Measurements from ENCODE around the gene METTL1.

Gene METTL1

DNA sequence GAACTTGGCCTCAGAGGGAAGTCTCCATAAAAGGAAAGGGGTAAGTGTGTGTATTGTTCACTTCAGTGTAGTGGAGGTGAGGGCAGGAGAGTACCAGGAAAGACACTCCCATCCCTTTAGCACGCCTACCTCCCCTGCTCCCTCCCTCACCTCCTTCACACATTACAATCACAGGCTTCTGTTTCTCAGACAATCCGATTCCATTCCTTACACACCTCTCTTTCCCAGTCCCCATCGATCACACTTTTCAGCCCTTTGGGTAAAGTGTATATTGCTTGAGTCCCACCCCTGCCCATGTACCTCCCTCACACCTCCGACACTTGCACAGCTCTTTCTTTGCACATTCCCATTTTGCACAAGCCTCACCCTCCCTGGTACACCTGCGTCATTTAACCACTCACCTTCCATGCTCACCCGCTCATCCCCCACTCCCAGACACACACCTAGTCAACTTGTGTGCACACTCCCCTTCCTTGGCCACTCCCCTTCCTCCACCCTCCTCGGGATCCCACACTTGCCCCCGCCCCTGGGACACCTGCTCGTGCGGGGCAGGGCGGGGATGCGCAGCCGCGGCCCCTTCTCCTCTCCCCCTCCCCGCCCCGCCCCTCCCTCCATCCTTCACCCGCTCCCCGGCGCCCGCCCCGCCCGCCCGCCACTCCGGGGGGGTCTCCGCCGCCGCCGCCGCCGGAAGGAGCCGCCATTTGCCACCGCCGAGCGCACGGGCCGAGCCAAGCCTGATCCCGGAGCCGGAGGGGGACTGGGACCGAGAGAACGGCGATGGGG, 17.3 kb downstream of the METTL1 start, which contains the start of gene MARCHF9:
Gene MARCHF9 (plus strand): TSS at position 693 of the 783 bp plus-strand sequence. CDS start 426 bp downstream, outside the sequence.
- peak; percentile 51 for DNase-seq (ENCODE audit: low read depth)

DNA sequence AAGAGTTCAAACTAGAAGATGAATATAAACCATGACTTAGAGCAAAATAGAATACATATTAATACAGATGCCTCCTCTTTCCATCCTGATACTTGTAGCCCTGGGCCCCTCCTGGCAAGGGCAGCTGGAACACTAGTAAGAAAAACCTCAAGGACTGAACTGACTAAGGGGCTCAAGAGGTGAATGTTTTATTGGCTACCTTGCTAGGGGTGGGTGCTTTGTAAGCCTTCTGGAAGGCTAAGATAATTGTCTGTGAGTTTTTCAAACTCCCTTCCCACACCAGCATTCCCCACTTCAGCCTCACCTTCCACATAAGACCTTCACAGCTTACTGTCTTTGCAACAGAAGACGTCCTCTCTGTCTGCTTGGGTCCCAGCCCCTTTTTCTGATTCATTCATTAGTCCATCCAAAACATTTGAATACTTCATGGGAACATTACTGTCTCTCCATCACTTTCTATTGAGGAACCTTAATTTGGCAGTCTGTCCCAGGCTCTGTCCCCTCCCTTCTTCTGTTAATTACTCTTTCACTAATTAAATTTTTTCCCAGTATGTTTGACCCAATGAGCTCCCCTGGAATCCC, 18.1 kb downstream of the METTL1 start:
- no peak for DNase-seq (ENCODE audit: low read depth)

DNA sequence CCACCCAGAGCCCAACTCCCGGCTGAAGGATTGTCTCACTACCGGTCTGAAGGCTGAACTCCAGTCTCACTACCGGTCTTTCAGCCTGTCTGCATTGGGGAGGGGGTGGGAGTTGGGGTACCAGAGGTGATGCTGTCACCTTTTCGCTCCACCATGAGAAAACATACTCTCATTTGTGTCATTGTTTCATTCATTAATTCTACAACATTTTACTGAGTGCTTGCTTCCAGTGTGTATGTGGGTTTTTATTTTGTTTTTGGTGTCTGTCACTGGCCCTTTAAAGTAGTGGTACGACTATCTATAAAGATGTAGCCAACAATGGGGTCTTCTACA, 19.3 kb downstream of the METTL1 start:
- no peak for DNase-seq (ENCODE audit: low read depth)

DNA sequence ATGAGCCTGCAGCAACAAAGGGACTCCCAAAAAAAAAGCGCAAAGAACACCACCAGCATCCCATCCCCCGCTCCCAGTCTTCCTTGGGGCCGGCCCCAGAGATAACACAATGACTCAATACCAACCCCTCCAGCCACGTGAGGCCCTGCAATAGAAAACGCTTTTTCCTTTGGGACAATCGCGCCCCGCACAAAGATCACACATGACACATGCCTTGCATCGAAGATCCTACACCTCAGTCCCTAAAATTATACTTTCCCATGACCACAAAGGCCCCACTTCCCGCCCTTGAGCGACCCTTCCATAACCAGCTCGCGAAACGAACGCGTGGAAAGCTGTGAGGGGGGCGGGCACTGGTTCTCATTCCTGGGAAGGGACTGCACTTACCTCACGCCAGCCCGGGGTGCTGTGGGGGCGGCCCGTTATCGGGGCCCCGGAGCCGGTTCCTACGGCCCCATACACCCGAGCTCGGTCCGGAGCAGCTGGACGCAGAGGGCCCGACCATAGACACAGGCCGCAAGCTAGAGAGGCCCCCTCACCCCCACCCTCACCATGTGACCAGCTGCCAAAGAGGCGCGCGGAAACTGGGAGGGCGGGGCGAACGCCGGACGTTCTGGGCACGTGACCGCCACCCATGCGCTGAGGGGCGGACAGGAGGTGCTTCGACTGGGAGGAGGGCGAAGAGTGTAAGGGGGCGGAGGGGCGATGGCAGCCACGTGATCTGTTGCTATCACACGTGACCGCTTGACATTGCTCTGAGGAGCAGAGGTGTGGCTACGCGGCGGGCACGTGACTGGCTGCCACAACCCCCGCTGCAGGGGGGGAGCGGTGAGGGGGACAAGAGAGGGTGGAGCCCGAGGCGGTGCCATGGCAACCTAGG, 19.9 kb downstream of the METTL1 start, which contains the start of gene CDK4:
Gene CDK4 (minus strand): TSS at position 523 of the 880 bp plus-strand sequence. CDS start 593 bp downstream, outside the sequence.
- peak; percentile 100 for DNase-seq (ENCODE audit: low read depth)

DNA sequence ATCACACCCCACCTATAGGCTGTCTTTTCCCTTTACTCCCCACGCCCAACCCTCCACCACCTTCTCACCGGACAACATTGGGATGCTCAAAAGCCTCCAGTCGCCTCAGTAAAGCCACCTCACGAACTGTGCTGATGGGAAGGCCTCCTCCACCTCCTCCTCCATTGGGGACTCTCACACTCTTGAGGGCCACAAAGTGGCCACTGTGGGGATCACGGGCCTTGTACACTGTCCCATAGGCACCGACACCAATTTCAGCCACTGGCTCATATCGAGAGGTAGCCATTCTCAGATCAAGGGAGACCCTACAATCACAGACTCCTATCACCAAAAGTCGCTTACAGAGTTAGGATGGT, 20.5 kb downstream of the METTL1 start:
- DNase-seq (ENCODE audit: low read depth) = no peak

DNA sequence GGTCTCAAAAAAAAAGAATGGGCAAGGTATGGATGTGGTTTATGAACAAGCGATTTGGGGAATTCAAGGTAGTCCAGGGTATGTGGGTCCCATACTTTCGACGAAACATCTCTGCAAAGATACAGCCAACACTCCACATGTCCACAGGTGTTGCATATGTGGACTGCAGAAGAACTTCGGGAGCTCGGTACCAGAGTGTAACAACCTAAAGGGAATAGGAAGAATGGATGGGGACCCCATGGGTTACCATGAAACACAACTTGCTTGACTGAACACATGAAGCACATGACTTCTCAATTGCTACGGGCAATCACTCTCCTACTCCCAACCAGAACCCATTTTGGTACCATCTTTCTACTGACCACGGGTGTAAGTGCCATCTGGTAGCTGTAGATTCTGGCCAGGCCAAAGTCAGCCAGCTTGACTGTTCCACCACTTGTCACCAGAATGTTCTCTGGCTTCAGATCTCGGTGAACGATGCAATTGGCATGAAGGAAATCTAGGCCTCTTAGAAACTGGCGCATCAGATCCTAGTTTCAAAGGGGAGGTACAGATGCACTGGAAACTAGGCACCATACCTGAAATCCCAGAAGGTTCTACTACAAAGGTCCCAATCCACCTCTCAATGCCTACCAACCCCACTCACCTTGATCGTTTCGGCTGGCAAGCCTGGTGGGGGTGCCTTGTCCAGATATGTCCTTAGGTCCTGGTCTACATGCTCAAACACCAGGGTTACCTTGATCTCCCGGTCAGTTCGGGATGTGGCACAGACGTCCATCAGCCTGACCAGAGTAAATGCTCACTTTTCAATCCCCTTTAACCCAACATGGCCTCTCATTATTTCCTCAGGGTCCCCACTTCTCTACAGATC, 21.1 kb downstream of the METTL1 start:
- no peak for DNase-seq (ENCODE audit: low read depth)

DNA sequence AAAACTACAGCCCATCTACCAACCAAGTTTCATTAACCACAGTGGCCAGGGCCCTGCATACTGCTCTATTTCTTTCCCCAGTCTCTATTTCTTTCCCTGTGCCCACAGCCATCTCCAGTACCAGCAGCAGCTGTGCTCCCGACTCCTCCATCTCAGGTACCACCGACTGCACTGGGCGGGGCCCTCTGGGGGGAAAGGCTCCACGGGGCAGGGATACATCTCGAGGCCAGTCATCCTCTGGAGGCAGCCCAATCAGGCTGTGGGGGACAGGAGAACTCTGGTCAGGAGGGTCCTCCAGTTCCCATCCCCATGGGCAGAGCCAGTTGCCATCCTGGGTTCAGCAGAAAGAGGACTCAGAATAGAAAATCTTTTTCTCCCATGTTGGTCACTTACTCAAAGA, 22.8 kb downstream of the METTL1 start:
- no peak for DNase-seq (ENCODE audit: low read depth)

DNA sequence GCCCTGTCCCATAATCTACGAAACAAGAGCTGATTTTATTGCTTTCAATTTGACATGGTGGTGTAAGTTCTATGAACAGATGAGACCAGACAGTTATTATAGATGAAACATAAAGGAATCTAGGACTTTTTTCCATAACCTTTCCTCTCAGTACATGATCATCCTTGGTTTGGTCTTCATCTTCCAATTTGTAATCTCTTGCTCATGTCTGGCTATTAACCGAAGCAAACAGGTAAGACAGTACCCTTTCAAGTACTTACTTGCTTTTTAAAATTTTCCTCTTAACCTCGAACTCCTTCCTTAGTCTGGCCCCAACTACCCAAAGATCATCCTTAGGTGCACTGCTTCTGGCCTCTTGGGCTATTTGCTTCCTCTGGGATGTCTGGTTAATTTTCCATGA, 25.9 kb downstream of the METTL1 start:
- no peak for DNase-seq (ENCODE audit: low read depth)

DNA sequence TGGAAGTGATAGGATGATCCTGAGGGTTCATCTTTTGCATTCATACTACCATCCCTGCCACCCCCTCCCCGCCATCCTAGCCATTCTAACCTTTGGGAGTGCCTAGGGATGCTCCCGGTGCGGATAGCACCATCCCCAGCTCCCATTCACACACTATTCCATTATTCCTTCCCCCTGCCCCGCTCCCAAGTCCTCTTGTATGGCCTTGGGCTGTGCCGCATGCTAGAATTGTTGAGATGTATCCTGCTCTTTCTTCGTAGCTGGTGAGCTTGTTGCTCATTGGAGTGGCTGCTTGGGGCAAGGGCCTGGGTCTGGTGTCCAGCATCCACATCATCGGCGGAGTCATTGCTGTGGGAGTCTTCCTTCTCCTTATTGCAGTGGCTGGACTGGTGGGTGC, 26.4 kb downstream of the METTL1 start:
- DNase-seq (ENCODE audit: low read depth) = peak; percentile 27

DNA sequence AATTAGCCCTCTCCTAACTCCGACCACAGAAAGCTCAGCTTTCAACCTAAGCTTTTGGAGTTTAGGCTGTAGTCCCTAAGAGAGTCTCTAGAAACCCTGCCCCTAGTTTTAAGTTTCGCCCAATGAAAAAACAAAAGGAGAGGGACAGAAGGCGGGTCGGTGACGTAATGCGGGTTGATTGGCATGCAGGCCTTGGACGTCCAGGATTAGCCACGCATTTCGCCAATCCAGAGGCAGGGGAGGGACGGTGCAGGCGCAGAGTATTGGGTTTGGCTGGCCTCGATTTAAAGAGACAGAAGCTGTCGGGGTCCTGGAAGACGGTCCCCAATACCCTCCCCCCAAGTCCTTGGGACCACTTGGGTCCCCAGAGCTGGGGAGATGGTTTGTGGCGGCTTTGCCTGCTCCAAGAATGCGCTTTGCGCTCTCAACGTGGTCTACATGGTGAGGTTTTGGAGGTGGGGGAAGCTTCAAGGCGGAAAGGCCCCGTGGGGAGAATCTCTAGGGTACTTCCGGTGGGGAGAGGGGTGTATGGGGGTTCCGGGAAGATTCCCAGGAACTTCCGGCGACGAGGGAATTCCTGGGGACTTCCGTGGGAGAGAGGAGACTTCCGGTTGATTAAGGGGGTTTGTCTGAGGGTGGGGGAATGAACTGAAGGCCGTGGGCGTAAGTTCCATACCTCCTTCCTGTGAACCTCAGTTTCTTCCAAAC, 27.0 kb downstream of the METTL1 start, which contains the start of gene TSPAN31:
Gene TSPAN31 (plus strand): TSS at position 263 of the 708 bp plus-strand sequence. CDS start 116 bp downstream, at position 379.
- peak; percentile 98 for DNase-seq (ENCODE audit: low read depth)

DNA sequence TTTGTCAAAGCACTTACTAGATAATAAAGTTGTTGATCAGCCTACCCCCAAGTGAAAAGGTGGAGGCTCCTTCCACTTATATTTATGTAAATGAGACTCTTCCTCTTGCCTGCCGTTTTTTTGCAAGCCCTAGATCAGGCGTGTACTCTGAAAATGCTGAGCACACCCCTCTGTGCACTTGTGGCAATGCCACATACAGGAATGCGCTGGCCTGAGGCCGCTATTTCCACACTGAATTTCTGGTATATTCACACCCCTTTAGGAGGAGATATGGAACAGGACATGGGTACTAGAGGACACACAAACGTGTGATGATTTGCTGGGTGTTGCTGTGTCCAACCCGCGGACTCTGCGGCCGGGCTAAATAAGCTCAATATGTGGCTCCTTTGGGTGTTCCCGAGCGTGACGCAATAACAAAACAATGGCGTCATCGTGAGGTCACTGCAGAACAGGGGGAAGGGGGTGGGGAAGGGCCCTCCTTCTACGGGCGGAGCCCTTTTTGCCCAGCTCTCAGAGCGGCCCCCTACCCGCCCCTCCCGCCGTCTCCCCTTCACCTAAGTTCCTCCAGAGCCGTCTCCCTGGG, 27.6 kb downstream of the METTL1 start:
- no peak for DNase-seq (ENCODE audit: low read depth)

DNA sequence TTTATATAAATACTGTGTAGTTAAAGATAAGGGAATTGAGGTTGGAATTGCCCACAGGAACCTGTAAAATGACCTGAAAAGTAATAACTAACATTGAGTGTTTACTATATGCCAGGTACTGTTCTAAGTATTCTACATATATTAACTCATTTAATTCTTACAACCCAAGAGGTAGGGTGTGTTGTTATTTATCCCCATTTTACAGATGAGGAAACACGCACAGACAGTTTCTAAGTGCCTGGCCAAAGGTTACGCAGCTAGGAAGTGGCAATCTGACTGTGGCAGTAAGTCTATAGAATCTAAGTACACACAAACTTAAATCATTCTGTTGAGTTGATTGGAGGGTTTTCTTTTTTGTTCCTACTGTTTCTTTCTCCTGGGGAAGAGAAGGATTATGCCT, 28.1 kb downstream of the METTL1 start:
- DNase-seq (ENCODE audit: low read depth) = no peak

DNA sequence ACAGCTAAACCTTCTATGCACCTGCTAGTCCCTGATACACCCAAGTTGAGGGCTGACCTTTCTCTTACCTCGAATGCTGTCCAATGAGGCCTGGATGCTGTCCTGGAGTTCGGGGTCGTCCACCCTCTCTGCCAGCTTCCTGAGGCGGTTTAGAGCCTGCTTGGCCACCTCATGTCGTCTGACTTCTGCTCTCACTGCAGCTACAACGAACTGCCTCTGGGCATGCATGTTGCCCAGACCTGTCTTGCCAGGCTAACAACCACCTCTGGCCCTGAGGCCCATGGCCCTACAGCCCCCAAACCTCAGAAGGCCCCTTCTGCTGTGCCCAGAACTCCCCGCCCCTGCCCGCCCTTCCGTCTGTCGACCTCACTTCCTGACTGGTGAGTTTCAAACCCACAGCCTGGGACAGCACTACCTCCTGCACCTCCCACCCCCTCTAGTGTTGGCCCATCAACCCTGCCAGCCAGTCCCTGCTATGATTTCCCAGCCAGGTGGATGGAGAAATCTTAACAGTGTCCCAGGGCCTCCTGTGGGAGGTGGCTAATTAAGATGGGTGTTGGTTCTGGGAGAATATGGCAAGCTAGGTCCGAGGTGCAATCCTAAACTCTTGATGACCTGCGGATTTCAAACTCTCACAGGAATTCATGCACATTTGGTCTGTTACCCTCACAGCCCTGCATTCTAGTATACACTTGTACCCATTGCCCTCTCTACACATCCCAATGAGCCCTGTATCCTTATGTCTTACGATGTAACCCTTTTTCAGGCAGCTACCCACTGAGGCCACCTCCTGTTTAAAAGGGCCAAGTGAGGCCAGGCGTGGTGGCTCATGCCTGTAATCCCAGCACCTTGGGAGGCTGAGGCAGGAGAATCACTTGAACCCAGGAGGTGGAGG, 29.8 kb downstream of the METTL1 start:
- DNase-seq (ENCODE audit: low read depth) = no peak

DNA sequence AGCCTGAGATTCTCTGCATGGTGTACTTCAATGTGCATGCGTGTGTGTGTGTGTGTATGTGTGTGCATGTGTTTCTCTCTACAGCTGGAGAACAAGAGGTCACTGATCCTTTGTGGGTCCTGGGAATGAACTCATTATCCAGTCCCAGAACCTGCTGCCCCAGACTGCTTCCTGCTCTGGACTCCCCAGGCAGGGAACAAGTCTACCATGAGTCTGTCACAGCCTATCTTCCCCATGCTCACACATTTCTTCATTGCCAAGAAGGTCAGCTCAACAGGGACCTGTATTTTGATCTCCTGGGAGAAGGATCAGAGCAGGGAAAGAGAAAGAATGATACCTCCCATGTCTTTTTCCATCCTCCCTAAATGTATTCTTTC, 30.5 kb downstream of the METTL1 start:
- DNase-seq (ENCODE audit: low read depth) = no peak

DNA sequence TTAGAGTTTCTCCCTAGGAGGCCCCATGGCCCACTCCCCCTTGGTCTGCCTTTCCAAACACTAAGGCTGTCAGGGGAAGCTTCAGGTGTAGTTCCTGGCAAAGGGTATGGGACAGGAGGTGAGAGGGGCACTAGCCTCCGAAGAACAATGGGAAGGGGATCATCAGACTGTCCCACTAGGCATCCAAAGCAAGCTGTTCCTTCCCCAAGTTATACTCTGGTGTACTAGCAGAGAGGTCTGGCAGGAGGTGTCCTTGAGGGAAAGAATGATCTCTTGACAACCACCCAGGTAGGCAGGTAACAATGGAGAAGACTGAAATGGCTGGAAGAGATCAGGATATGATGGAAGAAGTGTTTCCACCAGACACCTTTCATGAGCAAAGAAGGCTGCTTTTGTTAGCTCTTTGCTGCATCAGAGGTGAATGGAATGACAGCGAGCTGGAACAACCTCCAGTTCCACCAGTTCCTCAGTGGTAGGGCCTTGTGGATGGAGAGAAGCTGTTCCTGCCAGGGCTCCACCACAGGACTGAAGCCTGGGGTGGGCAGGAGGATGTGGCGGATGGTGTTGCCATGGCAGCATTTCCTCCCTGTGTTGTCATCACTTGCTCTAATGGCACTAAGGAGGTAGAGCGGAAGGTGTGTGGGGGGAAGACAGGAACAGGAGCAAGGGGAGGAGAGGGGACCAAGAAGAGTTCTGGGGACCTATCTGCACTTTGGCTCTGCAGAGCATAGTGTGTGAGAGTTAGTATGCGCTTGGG, 31.1 kb downstream of the METTL1 start:
- no peak for DNase-seq (ENCODE audit: low read depth)

DNA sequence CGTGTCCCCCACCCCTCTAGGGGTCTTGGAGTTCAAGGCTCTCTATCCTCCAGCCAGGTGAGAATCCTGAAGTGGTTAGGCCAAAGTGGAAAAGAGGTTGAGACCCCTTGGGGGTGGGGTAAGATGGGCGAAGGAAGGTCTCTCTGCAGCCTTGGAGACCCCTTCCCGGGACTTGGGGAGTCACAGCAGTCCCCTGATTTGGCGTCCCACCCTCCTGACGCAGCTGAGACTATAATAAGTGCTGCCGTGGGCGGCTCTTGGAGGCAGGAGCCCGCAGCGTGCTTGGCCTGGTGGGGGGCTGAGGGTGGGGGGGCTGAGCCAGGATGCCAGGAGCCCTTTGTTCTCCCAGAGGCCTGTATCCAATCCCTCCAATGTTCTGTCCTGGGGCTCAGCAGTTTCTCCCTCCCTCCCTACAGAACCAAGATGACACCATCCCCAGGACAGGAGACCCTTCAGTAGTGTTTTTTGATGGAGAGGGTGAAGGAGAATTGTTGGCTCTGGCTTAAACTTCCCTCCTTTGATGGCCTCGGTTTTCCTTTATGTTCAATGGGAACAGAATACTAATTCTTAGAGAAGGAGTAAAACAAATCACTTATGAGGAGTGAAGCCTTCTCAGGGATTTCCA, 31.9 kb downstream of the METTL1 start:
- no peak for DNase-seq (ENCODE audit: low read depth)

DNA sequence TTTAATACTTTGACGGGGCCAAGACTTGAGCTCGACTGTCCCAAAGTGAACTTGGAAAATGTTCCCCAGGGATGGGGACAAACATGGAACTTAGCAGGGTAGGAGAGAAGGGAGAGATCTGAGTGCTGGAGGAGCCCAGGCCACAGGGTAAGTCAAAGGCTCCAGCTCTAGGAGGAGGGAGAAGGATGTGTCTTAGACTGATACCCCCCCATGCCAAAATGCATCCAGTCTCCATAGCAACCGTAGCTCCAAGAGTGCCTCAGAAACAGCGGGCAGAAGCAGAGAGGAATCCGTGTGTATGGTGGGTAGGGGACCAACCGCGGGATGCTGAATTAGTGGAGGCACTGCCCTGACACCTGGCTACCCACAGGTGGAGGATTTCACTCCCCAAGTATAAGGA, 32.5 kb downstream of the METTL1 start:
- DNase-seq (ENCODE audit: low read depth) = no peak

DNA sequence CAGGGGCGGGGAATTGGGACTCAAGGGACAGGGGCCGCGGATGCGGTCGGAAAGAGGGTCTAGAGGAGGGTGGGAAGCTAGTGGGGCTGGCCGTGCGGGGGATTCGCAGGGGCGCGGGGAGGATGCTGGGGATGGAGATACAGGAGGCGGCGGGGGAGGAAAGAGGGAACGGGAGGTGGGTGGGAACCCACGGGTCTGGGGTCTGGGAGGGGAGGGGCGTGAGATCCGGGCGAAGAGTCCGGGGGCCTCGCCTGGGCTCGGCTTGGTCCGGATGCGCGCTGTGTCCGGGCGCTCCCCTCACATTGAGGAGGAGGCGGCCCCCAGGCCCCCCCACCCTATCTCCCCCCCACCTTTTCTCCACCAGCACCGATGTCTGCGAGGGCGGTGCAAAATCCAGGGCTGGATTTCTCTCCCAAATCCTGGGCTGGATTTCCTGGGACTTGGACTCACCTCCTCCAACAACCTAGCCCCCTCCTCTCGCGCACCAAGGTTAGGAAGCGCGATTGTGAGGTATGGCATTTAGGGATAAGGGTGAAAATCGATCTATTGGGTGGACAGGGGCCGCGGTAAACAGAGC, 33.2 kb downstream of the METTL1 start, which contains the start of gene AGAP2:
Gene AGAP2 (minus strand): TSS at position 82 of the 577 bp plus-strand sequence. CDS start 496 bp downstream, outside the sequence.
- DNase-seq (ENCODE audit: low read depth) = no peak

Data from ELR (cell line).